Measurements from ENCODE around the gene CAST. TPM values are rescaled to one million over a fixed set of nuclear protein-coding genes. Genes with fewer than 3 reads are reported as not detected.
A peak's percentile ranks its signal among the peaks of the same experiment; 100 is the strongest.

The CAST gene
- total RNA-seq, 1 donor from 2014 or later = 287 TPM

DNA sequence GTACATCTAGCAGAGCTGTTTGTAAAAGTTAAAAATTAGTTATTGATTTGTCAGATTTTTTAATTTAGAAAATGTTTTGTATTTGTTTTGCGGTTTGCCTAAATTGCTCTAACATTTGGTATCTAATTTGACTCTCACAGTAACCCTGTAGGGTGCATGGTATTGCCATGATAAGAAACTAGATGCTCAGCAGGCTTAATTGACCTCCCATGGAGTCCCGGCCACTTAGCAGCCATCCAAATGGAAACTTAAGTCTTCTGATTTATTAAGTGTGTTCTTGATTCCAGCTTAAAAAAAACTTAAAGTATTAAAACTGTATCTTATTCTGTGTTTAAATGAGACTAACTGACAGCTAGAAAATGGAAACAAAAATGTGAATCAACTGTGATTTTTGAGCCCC lies 54.5 kb downstream of the CAST start:
- Histone ChIP-seq H3K4me2 (ENCODE audit: low read length) (no peak overlapping the region), H3K79me2 (ENCODE audit: insufficient read depth, low read length) (peaks cover 97% of the 10 kb centered on the region), H3K4me1 (ENCODE audit: insufficient read depth, low read length) (peaks cover 4% of the 10 kb centered on the region), H3K27ac (ENCODE audit: low read depth, low read length) (no peak overlapping the region), H4K20me1 (ENCODE audit: insufficient read depth, low read length) (peaks cover 73% of the 10 kb centered on the region), H3K9me3 (ENCODE audit: insufficient read depth, low read depth, low read length) (no peaks in the 10 kb centered on the region), H3K9ac (ENCODE audit: low read length) (no peak overlapping the region), H3K36me3 (ENCODE audit: insufficient read depth, low read length) (no peaks in the 10 kb centered on the region), H3K4me3 (ENCODE audit: insufficient read depth, low read depth, low read length) (no peak overlapping the region), H3K27me3 (ENCODE audit: insufficient read depth, low read length) (no peaks in the 10 kb centered on the region), H2AFZ (ENCODE audit: low read depth, low read length) (no peak overlapping the region)
- DNase-seq (ENCODE audit: low read depth) (no peak), FAIRE-seq (no peak)
- Mint-ChIP-seq H3K27ac (ENCODE audit: unreplicated experiment) (no peak overlapping the region), H3K9me3 (ENCODE audit: unreplicated experiment) (no peaks in the 10 kb centered on the region), H3K4me3 (ENCODE audit: unreplicated experiment) (no peak overlapping the region), H3K36me3 (ENCODE audit: low read depth, unreplicated experiment) (peaks cover 9% of the 10 kb centered on the region), H3K27me3 (ENCODE audit: low read depth, unreplicated experiment) (no peaks in the 10 kb centered on the region), H3K4me1 (ENCODE audit: low read depth, unreplicated experiment) (peaks cover 43% of the 10 kb centered on the region)
- TF ChIP-seq EZH2 (IDR thresholded peaks at IDR 0.05; ENCODE audit: insufficient read depth, low read length) = no peak
- TF ChIP-seq, protein P1, sequence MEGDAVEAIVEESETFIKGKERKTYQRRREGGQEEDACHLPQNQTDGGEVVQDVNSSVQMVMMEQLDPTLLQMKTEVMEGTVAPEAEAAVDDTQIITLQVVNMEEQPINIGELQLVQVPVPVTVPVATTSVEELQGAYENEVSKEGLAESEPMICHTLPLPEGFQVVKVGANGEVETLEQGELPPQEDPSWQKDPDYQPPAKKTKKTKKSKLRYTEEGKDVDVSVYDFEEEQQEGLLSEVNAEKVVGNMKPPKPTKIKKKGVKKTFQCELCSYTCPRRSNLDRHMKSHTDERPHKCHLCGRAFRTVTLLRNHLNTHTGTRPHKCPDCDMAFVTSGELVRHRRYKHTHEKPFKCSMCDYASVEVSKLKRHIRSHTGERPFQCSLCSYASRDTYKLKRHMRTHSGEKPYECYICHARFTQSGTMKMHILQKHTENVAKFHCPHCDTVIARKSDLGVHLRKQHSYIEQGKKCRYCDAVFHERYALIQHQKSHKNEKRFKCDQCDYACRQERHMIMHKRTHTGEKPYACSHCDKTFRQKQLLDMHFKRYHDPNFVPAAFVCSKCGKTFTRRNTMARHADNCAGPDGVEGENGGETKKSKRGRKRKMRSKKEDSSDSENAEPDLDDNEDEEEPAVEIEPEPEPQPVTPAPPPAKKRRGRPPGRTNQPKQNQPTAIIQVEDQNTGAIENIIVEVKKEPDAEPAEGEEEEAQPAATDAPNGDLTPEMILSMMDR (IDR thresholded peaks at IDR 0.05; ENCODE audit: insufficient read depth, low read depth, low read length) = no peak

DNA sequence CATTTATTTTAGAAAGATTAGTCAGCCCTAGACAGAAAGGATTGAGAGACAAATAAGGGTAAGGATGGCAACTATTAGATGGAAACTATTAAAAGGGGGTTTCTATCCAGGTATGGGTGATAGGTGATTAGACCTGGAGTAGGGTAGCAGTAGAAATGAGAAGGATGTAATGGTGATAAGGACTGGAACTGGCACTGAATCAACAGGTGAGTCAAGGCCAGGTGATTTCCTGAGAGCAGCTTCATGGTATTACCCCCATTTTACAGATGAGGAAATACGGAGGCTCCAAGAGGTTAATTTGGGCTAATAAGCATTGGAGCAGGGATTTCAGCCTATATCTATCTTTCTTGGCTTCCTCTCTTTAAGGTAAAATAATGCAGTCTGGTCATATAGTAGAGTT lies 55.7 kb downstream of the CAST start:
- no peak overlapping the region for H2AFZ ChIP-seq (ENCODE audit: low read depth, low read length)
- Mint-ChIP-seq H3K36me3 (ENCODE audit: low read depth, unreplicated experiment) (peaks cover 6% of the 10 kb centered on the region), H3K4me3 (ENCODE audit: unreplicated experiment) (no peak overlapping the region), H3K9me3 (ENCODE audit: unreplicated experiment) (no peaks in the 10 kb centered on the region), H3K27me3 (ENCODE audit: low read depth, unreplicated experiment) (no peaks in the 10 kb centered on the region), H3K27ac (ENCODE audit: unreplicated experiment) (no peak overlapping the region), H3K4me1 (ENCODE audit: low read depth, unreplicated experiment) (peaks cover 44% of the 10 kb centered on the region)
- H3K36me3 ChIP-seq (ENCODE audit: insufficient read depth, low read length) = no peaks in the 10 kb centered on the region
- FAIRE-seq (no peak), DNase-seq (ENCODE audit: low read depth) (no peak)
- no peaks in the 10 kb centered on the region for H3K9me3 ChIP-seq (ENCODE audit: insufficient read depth, low read depth, low read length)
- peaks cover 95% of the 10 kb centered on the region for H3K79me2 ChIP-seq (ENCODE audit: insufficient read depth, low read length)
- H3K4me2 ChIP-seq (ENCODE audit: low read length) = no peak overlapping the region
- no peak overlapping the region for H3K9ac ChIP-seq (ENCODE audit: low read length)
- TF ChIP-seq EZH2 (IDR thresholded peaks at IDR 0.05; ENCODE audit: insufficient read depth, low read length) = no peak
- TF ChIP-seq, protein P1 (IDR thresholded peaks at IDR 0.05; ENCODE audit: insufficient read depth, low read depth, low read length) = no peak
- H3K4me3 ChIP-seq (ENCODE audit: insufficient read depth, low read depth, low read length) = no peak overlapping the region
- H3K27ac ChIP-seq (ENCODE audit: low read depth, low read length) = no peak overlapping the region
- H3K4me1 ChIP-seq (ENCODE audit: insufficient read depth, low read length) = peaks cover 4% of the 10 kb centered on the region
- H4K20me1 ChIP-seq (ENCODE audit: insufficient read depth, low read length) = peaks cover 72% of the 10 kb centered on the region
- no peaks in the 10 kb centered on the region for H3K27me3 ChIP-seq (ENCODE audit: insufficient read depth, low read length)

DNA sequence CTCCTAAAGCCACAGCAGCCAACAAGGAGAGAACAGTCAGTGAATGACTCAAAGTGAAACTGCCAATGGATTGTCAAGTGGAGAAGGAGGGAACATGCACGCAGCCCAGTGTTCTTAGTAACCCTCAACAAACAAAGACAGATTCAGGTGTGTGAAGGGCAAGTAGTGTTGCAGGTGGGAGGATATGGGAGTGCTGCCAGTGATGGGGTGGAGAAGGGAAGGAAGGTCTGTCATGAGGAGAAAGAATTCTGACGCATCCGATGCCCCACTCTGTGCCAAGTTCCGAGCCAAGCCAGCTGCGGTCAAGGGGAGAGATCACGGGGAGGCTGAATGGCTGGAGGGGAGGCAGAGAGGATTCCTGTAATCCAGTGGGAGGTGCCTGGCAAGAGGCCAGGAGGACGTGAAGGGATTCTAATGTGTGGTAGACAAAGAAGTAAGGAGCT lies 56.5 kb downstream of the CAST start:
- H4K20me1 ChIP-seq (ENCODE audit: insufficient read depth, low read length) = peaks cover 68% of the 10 kb centered on the region
- H3K36me3 Mint-ChIP-seq (ENCODE audit: low read depth, unreplicated experiment) = peaks cover 6% of the 10 kb centered on the region
- H3K27me3 ChIP-seq (ENCODE audit: insufficient read depth, low read length) = no peaks in the 10 kb centered on the region
- peaks cover 43% of the 10 kb centered on the region for H3K4me1 Mint-ChIP-seq (ENCODE audit: low read depth, unreplicated experiment)
- no peak overlapping the region for H3K27ac ChIP-seq (ENCODE audit: low read depth, low read length)
- no peaks in the 10 kb centered on the region for H3K27me3 Mint-ChIP-seq (ENCODE audit: low read depth, unreplicated experiment)
- DNase-seq (ENCODE audit: low read depth) (peak; percentile 44), FAIRE-seq (no peak)
- TF ChIP-seq, protein P1 (IDR thresholded peaks at IDR 0.05; ENCODE audit: insufficient read depth, low read depth, low read length) = no peak
- no peak for TF ChIP-seq EZH2 (IDR thresholded peaks at IDR 0.05; ENCODE audit: insufficient read depth, low read length)
- no peak overlapping the region for H3K9ac ChIP-seq (ENCODE audit: low read length)
- H3K4me3 ChIP-seq (ENCODE audit: insufficient read depth, low read depth, low read length) = no peak overlapping the region
- H3K36me3 ChIP-seq (ENCODE audit: insufficient read depth, low read length) = no peaks in the 10 kb centered on the region
- H3K27ac Mint-ChIP-seq (ENCODE audit: unreplicated experiment) = no peak overlapping the region
- no peaks in the 10 kb centered on the region for H3K9me3 Mint-ChIP-seq (ENCODE audit: unreplicated experiment)
- no peak overlapping the region for H3K4me2 ChIP-seq (ENCODE audit: low read length)
- H3K79me2 ChIP-seq (ENCODE audit: insufficient read depth, low read length) = peaks cover 92% of the 10 kb centered on the region
- H3K4me1 ChIP-seq (ENCODE audit: insufficient read depth, low read length) = peaks cover 4% of the 10 kb centered on the region
- H3K4me3 Mint-ChIP-seq (ENCODE audit: unreplicated experiment) = no peak overlapping the region
- no peaks in the 10 kb centered on the region for H3K9me3 ChIP-seq (ENCODE audit: insufficient read depth, low read depth, low read length)
- H2AFZ ChIP-seq (ENCODE audit: low read depth, low read length) = no peak overlapping the region

Data from astrocyte (in vitro differentiated cells and primary cell).